Esophagus squamous epithelium (tissue), 4 donors: Measurements from ENCODE around the gene PTPRG.

Experiments
- CTCF ChIP-seq, 6 experiments: fragments of 450-650 bp in 4 of 6; fragments of 200-600 bp in 2 of 6; sonication (generic) in 2 of 6; IDR thresholded peaks; one replicate each; pipeline ENCODE4 v1.5.1; 2016 to 2019; ENCODE audit warnings: antibody characterized with exemption in 6 of 6, mild to moderate bottlenecking in 4 of 6, moderate library complexity in 4 of 6
- POLR2A ChIP-seq, 4 donors: fragments of 450-650 bp; IDR thresholded peaks; one replicate each; pipeline ENCODE4 v1.6.1; 2017; ENCODE audit warnings: antibody characterized with exemption in 4 of 4, mild to moderate bottlenecking in 4 of 4, moderate library complexity in 3 of 4

DNA sequence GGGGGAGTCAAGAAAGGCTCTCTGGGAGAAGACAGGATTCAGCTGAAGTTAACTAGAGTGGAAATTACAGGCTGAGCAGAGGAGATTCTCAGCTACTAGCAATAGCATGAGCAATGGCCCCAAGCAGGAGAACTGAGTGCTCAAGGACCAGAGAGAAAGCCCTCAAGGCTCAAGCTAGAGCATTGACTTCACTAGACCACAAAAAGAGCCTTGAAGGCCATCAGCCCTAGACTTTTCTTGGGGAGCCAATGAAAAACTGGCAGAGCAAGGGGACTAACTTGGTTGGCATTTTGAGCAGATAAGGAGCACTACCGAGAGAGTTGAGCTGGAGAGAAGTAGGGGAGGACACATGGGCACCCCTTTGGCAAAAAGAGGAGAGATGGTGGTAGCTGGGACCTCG, 534.4 kb downstream of the PTPRG start:
- no peak for TF ChIP-seq CTCF (IDR thresholded peaks at IDR 0.05)
- TF ChIP-seq POLR2A (IDR thresholded peaks at IDR 0.05): no peak
